Measurements from ENCODE around the gene ZNF613.
"Not testable (repeated sequence)": the region's sequence is repeated elsewhere in the genome, so short reads cannot be mapped to it uniquely, and the experiment has no call there.

The ZNF613 gene

GRCh38 chr19:51926784-51927741 lies at the start of gene ZNF613:
TSS of gene ZNF613 (plus strand) at chr19:51927472. CDS start at chr19:51936221, 8,749 bp downstream.
- DNase-seq (ENCODE audit: low read depth in 2 of 2) = peak; percentile 74 to 78

GRCh38 chr19:51882518-51882917 lies 44.8 kb upstream of the ZNF613 start:
- DNase-seq (ENCODE audit: low read depth in 2 of 2) = no peak

DNA sequence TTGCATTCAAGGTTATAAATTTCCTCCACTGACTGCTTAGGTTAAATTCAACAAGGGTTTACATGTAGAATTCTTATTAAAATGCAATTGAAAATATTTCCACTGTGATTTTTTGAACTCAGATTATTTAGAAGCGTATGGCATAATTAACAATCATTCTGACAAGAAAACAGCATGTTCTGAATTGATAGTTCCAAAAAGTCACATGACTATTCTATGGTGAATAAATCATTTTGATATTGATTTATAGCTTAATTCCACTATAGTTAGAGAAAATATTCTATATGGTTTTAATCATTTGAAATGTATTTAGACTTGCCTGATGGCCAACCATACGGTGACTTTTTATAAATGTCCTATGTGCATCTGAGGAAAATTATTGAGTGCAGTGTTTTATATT lies 42.6 kb upstream of the ZNF613 start:
- no peak for DNase-seq (ENCODE audit: low read depth in 2 of 2)

GRCh38 chr19:51887522-51888498 lies 39.5 kb upstream of the ZNF613 start, which contains the start of gene ZNF577:
TSS of gene ZNF577 (minus strand) at chr19:51887951. CDS start at chr19:51880382, 7,569 bp downstream.
- DNase-seq (ENCODE audit: low read depth in 2 of 2) = peak; percentile 29 to 49

GRCh38 chr19:51889934-51890333 lies 37.3 kb upstream of the ZNF613 start:
- DNase-seq (ENCODE audit: low read depth in 2 of 2) = no peak

DNA sequence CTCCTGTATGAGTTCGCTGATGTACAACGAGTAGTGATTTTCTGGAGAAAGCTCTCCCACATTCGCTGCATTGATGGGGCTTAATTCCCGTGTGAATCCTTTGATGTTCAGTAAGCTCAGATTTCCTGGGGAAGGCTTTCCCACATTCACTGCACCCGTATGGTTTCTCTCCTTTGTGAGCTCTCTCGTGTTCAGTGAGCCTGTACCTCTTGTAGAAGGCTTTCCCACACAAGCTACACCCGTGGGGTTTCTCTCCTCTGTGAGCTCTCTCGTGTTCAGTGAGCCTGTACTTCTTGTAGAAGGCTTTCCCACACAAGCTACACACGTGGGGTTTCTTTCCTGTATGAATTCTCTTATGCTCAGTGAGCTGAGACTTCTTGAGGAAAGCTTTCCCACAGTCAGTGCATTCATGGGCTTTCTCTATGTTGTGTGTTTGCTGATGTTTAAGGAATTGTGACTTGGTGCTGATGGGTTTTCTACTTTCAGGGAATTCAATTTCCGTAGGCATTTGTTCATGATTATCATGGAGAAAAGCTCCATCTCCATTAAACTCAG lies 36.0 kb upstream of the ZNF613 start:
- no peak for DNase-seq (ENCODE audit: low read depth in 2 of 2)

GRCh38 chr19:51901860-51902259 lies 25.4 kb upstream of the ZNF613 start:
- no peak for DNase-seq (ENCODE audit: low read depth in 2 of 2)

GRCh38 chr19:51903192-51903591 lies 24.1 kb upstream of the ZNF613 start:
- DNase-seq (ENCODE audit: low read depth in 2 of 2) = no peak

- peak; percentile 68 to 72 for DNase-seq (ENCODE audit: low read depth in 2 of 2)
Observed at GRCh38 chr19:51904331-51905165, 22.7 kb upstream of the ZNF613 start, which contains the start of gene ZNF649. TSS of gene ZNF649 (minus strand) at chr19:51905017. CDS start at chr19:51900107, 4,910 bp downstream.

DNA sequence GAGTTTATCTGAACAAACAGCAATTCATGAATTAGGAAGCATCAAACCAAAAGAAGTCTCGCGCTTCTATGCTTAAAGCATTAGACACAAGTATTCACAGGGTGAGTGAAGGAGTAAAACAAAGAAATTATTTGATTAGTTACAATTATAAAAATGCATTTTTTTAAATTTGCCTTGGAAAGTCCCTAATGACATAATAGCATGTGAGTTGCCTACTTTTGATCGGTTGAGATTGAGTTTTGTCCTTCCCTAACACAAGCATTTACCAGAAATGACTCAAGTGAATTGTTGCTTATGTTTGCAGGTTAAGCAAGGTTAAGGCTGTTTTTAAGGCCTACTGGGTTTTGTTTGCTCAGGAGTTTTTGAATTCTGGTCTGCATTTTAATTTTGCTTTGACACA lies 22.1 kb upstream of the ZNF613 start:
- DNase-seq (ENCODE audit: low read depth in 2 of 2) = no peak

GRCh38 chr19:51905639-51906038 lies 21.6 kb upstream of the ZNF613 start:
- DNase-seq (ENCODE audit: low read depth in 2 of 2) = not testable (repeated sequence)

DNA sequence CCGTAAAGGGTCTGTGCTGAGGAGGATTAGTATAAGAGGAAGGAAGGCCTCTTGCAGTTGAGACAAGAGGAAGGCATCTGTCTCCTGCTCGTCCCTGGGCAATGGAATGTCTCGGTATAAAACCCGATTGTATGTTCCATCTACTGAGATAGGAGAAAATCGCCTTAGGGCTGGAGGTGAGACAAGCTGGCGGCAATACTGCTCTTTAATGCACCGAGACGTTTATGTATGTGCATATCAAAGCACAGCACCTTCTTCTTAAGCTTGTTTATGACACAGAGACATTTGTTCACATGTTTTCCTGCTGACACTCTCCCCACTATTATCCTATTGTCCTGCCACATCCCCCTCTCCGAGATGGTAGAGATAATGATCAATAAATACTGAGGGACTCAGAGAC lies 21.2 kb upstream of the ZNF613 start:
- not testable (repeated sequence) for DNase-seq (ENCODE audit: low read depth in 2 of 2)

DNA sequence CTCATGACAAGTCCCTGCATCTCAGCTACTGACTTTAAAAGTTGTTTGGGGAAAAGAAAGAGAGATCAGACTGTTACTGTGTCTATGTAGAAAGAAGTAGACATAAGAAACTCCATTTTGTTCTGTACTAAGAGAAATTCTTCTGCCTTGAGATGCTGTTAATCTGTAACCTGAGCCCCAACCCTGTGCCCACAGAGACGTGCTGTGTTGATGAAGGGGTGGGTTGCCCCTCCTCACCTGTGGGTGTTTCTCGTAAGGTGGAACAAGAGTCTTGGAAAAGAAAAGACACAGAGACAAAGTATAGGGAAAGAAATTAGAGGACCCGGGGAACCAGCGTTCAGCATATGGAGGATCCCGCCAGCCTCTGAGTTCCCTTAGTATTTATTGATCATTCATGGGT lies 19.3 kb upstream of the ZNF613 start:
- not testable (repeated sequence) for DNase-seq (ENCODE audit: low read depth in 2 of 2)

GRCh38 chr19:51915324-51915867 lies 11.9 kb upstream of the ZNF613 start:
- no peak for DNase-seq (ENCODE audit: low read depth in 2 of 2)

GRCh38 chr19:51916167-51916566 lies 11.1 kb upstream of the ZNF613 start:
- no peak for DNase-seq (ENCODE audit: low read depth in 2 of 2)

- DNase-seq (ENCODE audit: low read depth in 2 of 2) = no peak
Observed at GRCh38 chr19:51919606-51920005, 7.7 kb upstream of the ZNF613 start.

- no peak for DNase-seq (ENCODE audit: low read depth in 2 of 2)
Observed at GRCh38 chr19:51921949-51922348, 5.3 kb upstream of the ZNF613 start.

- DNase-seq (ENCODE audit: low read depth in 2 of 2) = no peak
Observed at GRCh38 chr19:51926426-51926783, 867 bp upstream of the ZNF613 start.

DNA sequence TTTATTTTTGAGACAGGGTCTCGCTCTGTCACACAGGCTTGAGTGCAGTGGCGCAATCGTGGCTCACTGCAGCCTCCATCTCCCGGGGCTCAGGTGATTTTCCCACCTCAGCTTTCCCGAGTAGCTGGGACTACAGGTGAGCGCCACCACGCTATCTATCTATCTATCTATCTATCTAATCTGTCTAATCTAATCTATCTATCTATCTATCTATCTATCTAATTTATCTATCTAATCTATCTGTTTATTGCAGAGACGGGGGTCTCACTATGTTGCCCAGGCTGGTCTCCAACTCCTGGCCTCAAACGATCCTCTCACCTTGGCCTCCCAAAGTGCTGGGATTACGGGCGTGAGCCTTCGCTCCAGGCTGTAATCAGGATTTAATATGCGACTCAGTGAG lies 587 bp downstream of the ZNF613 start:
- no peak for DNase-seq (ENCODE audit: low read depth in 2 of 2)

DNA sequence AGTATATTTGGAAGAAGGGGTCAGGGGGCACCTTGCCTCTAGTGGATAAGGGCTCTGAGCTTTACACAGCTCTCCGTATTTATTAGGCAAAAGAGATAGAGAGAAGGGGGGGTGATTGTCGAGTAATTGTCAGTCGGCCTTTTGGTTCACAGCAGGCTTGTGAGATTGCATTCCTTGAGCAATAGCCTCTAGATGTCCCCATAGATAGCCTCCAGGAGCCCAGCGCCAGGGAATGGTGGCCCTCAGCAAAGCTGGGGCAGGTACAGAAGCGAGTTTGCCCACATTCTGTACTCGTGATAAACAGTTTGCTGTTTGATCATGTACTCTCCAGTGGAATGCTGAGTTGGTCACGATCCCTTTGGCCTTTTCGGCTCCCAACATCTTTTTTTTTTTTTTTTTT lies 4.6 kb downstream of the ZNF613 start:
- DNase-seq (ENCODE audit: low read depth in 2 of 2) = no peak

DNA sequence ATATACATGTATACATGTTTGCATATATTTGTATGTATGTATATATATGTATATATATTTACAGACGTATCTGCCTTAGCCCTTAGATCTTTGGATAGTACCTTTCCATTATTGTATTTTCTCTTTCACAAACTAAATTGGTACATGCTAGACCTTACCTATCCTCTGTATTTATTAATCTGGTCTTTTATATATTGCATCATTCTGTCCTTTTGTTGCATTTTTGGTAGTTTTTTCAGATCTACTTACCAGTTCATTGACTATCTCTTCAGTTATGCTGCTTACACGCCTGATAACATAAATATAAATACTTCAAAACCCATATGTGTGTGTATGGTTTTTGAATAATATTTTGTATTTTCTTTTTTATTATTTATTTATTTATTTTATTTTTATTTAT lies 11.7 kb downstream of the ZNF613 start:
- no peak for DNase-seq (ENCODE audit: low read depth in 2 of 2)
